ENCODE measurements around the gene PHF2. TPM values are rescaled to one million over a fixed set of nuclear protein-coding genes. Genes with fewer than 3 reads are reported as not detected.

The PHF2 gene
- total RNA-seq, 4 donors from 2014 or later, result 22.6 to 40.2 (median 28.4) TPM

- Histone ChIP-seq H3K27ac (no peak overlapping the region), H3K27me3 (no peaks in the 10 kb centered on the region), H3K4me1 (no peaks in the 10 kb centered on the region), H3K36me3 (no peaks in the 10 kb centered on the region), H3K4me3 (no peak overlapping the region), H3K9me3 (peaks cover 5% of the 10 kb centered on the region)
- TF ChIP-seq POLR2A (IDR thresholded peaks at IDR 0.05), result no peak
- no peak for TF ChIP-seq EP300 (IDR thresholded peaks at IDR 0.05)
- TF ChIP-seq POLR2AphosphoS5 (IDR thresholded peaks at IDR 0.05), result no peak
- TF ChIP-seq CTCF (IDR thresholded peaks at IDR 0.05), result no peak
- no CpG with 5 or more reads among the region's 2 CpGs for WGBS
- DNase-seq (ENCODE audit: low spot score in 2 of 2), result no peak
These were observed 132.6 kb downstream of the PHF2 start for GRCh38 chr9:93708987-93709302.

- Histone ChIP-seq H3K4me1 (no peaks in the 10 kb centered on the region), H3K27me3 (no peaks in the 10 kb centered on the region), H3K27ac (no peak overlapping the region), H3K4me3 (no peak overlapping the region), H3K9me3 (no peaks in the 10 kb centered on the region), H3K36me3 (no peaks in the 10 kb centered on the region)
- WGBS, result 95% methylated on average over 2 of the region's 2 CpGs
- DNase-seq (ENCODE audit: low spot score in 2 of 2), result no peak
- no peak for TF ChIP-seq POLR2AphosphoS5 (IDR thresholded peaks at IDR 0.05)
- no peak for TF ChIP-seq CTCF (IDR thresholded peaks at IDR 0.05)
- TF ChIP-seq EP300 (IDR thresholded peaks at IDR 0.05), result no peak
- no peak for TF ChIP-seq POLR2A (IDR thresholded peaks at IDR 0.05)
These were observed 133.4 kb downstream of the PHF2 start for GRCh38 chr9:93709600-93710369.

- Histone ChIP-seq H3K9me3 (no peaks in the 10 kb centered on the region), H3K4me1 (no peaks in the 10 kb centered on the region), H3K27me3 (no peaks in the 10 kb centered on the region), H3K27ac (no peak overlapping the region), H3K36me3 (no peaks in the 10 kb centered on the region), H3K4me3 (no peak overlapping the region)
- no peak for DNase-seq (ENCODE audit: low spot score in 2 of 2)
- no peak for TF ChIP-seq CTCF (IDR thresholded peaks at IDR 0.05)
- no peak for TF ChIP-seq POLR2AphosphoS5 (IDR thresholded peaks at IDR 0.05)
- TF ChIP-seq EP300 (IDR thresholded peaks at IDR 0.05), result no peak
- TF ChIP-seq POLR2A (IDR thresholded peaks at IDR 0.05), result no peak
- WGBS, result 91% methylated on average over 6 of the region's 6 CpGs
These were observed 134.0 kb downstream of the PHF2 start for GRCh38 chr9:93710370-93710723.

GRCh38 chr9:93711002-93711401 lies 134.6 kb downstream of the PHF2 start:
- no peak overlapping the region for H3K4me3 ChIP-seq
- H3K27me3 ChIP-seq, result no peaks in the 10 kb centered on the region
- WGBS, result 92% methylated on average over 2 of the region's 2 CpGs
- no peak for DNase-seq (ENCODE audit: low spot score in 2 of 2)
- H3K9me3 ChIP-seq, result no peaks in the 10 kb centered on the region
- no peaks in the 10 kb centered on the region for H3K36me3 ChIP-seq
- H3K4me1 ChIP-seq, result no peaks in the 10 kb centered on the region
- no peak overlapping the region for H3K27ac ChIP-seq
- no peak for TF ChIP-seq CTCF (IDR thresholded peaks at IDR 0.05)

- Histone ChIP-seq H3K9me3 (no peaks in the 10 kb centered on the region), H3K27ac (no peak overlapping the region), H3K36me3 (no peaks in the 10 kb centered on the region), H3K27me3 (no peaks in the 10 kb centered on the region), H3K4me1 (no peaks in the 10 kb centered on the region), H3K4me3 (no peak overlapping the region)
- TF ChIP-seq POLR2AphosphoS5 (IDR thresholded peaks at IDR 0.05), result no peak
- no peak for TF ChIP-seq POLR2A (IDR thresholded peaks at IDR 0.05)
- TF ChIP-seq EP300 (IDR thresholded peaks at IDR 0.05), result no peak
- no peak for TF ChIP-seq CTCF (IDR thresholded peaks at IDR 0.05)
- DNase-seq (ENCODE audit: low spot score in 2 of 2), result no peak
- 70% methylated on average over 9 of the region's 9 CpGs for WGBS
These were observed 136.5 kb downstream of the PHF2 start for GRCh38 chr9:93712896-93713295.

Measured in suprapubic skin (tissue), 4 donors.